Measurements from ENCODE around the gene ZFP3. TPM values are rescaled to one million over a fixed set of nuclear protein-coding genes. Genes with fewer than 3 reads are reported as not detected.

The ZFP3 gene
- total RNA-seq, 1 donor from 2014 or later = 1.9 TPM

Other genes with a start within 250 kb of the ZFP3 start
- gene MINK1, start 245.1 kb upstream of the ZFP3 start, total RNA-seq = 56.1 and 59.7 TPM in 2 replicates
- gene C17orf107, start 178.9 kb upstream of the ZFP3 start, total RNA-seq = 1.4 and 1.7 TPM in 2 replicates
- gene CHRNE, start 175.4 kb upstream of the ZFP3 start, total RNA-seq = 0.42 and 0.64 TPM in 2 replicates
- gene GP1BA, start 146.2 kb upstream of the ZFP3 start, total RNA-seq = not detected in 2 replicates
- 104 and 106 TPM in 2 replicates for gene SLC25A11, start 138.4 kb upstream of the ZFP3 start, total RNA-seq
- gene RNF167, start 138.2 kb upstream of the ZFP3 start, total RNA-seq = 119 and 125 TPM in 2 replicates
- 1,471 and 1,473 TPM in 2 replicates for gene PFN1, start 129.9 kb upstream of the ZFP3 start, total RNA-seq
- 45.3 and 51.0 TPM in 2 replicates for gene ENO3, start 127.3 kb upstream of the ZFP3 start, total RNA-seq
- 58.7 and 62.3 TPM in 2 replicates for gene SPAG7, start 110.7 kb upstream of the ZFP3 start, total RNA-seq
- gene CAMTA2, start 90.8 kb upstream of the ZFP3 start, total RNA-seq = 87.7 and 89.7 TPM in 2 replicates
- 0.56 and 0.69 TPM in 2 replicates for gene INCA1, start 80.9 kb upstream of the ZFP3 start, total RNA-seq
- 62.3 TPM in 2 replicates for gene KIF1C, start 80.5 kb upstream of the ZFP3 start, total RNA-seq
- gene SLC52A1, start 43.0 kb upstream of the ZFP3 start, total RNA-seq = 0.14 TPM in 2 replicates
- 17.4 and 19.8 TPM in 2 replicates for gene ZNF232, start 33.4 kb downstream of the ZFP3 start, total RNA-seq
- gene USP6, start 37.6 kb downstream of the ZFP3 start, total RNA-seq = 0.02 TPM in 2 replicates
- 10.1 and 12.1 TPM in 2 replicates for gene ZNF594, start 113.4 kb downstream of the ZFP3 start, total RNA-seq
- not detected in 2 replicates for gene SCIMP, start 156.4 kb downstream of the ZFP3 start, total RNA-seq
- 57.3 and 58.2 TPM in 2 replicates for gene RABEP1, start 203.8 kb downstream of the ZFP3 start, total RNA-seq